Mesenteric fat pad (tissue), 1 donor: ENCODE measurements around the gene TSKS. TPM values are rescaled to one million over a fixed set of nuclear protein-coding genes. Genes with fewer than 3 reads are reported as not detected.

Experiments used
- DNase-seq: peaks from one replicate; pipeline ENCODE4 v3.0.0-alpha.2; 2020; ENCODE audit warnings: low spot score
- long read RNA-seq: library from polyadenylated mRNA; unstranded; transcript quantifications from one replicate; pipeline ENCODE4 v2.0.0, GENCODE V29; 2020
- total RNA-seq: library from RNA; stranded (reverse); fragmentation: NEBNext Ultra II Directional; extraction: Animal tissue kit (Norgen Biotek cat#: 25700); gene quantifications from one replicate; pipeline ENCODE4 v1.2.1, GENCODE V29; 2021
- donor health status: DM: yes; HTN: yes; CAD: no.

The TSKS gene
- total RNA-seq, result 1.0 TPM
- long read RNA-seq, partial matches to known transcripts, result 2 of 6 reads
- long read RNA-seq, other reads (novel, unspliced or antisense), result 4 of 6 reads

- no peak for DNase-seq
These were observed at the start of gene TSKS for GRCh38 chr19:49763230-49763629. TSKS (minus strand) TSS chr19:49763306; CDS start chr19:49763247, 59 bp downstream.

GRCh38 chr19:49812452-49812996 lies 49.4 kb upstream of the TSKS start:
- no peak for DNase-seq

- no peak for DNase-seq
These were observed 48.2 kb upstream of the TSKS start for GRCh38 chr19:49811328-49811727.

- DNase-seq, result no peak
These were observed 46.9 kb upstream of the TSKS start for GRCh38 chr19:49809941-49810389.

DNA sequence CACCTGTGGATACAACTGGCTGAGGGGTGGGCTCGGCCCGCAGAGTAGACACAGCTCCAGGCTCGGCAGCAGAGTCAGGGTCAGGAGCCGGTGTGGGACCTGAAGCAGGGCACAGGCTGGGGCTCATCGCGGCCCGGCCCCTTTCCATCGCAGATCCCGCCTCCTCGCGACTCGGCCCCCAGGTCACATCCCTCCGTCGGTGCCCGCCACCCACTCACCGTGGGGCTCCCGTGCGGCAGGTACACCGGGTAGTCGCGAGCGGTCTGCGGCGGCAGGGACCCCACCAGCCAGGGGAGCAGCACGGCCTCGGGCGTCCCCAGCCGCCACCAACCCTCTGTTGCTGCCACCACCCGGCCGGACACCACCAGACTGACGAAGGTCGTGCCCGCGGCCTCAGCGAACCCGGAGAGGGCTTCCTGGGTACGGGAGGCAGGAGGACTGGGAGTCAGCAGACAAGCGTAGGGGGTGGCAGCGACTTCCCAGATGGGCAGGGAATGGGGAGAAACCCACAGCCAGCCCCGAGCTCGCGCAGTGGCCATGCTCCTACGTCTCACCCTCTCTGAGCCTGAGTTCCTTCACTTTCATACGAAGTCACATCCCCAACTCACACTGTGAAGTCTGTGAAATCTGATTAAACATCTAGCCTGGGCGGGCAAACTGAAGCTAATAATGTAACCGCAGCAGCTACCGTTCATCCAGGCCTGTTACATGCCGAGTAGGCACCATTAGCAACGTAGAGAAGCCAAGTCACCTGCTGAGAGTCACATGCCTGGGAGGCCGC lies 46.2 kb upstream of the TSKS start:
- peak; percentile 93 for DNase-seq

DNA sequence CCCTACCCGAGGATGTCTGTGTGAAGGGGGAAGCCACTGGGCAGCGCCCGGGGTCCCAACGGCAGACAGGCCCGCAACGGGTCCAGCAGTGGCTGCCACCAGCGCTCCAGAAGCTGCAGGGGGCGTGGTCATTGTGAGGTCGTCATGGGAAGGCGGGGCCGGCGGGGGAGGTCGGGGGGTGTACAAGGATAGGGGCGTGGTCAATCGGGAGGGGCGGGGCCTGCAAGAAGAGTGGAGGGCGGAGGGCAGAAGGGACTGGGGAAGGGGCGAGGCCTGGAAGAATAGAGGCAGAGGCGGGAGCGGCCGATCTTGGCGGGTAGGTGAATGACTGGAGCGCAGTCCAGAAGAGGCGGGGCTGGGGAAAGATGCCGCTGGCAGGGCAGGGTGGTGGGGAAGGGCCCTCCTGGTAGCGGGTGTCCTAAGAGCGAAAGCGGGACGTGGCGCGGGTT lies 45.6 kb upstream of the TSKS start:
- peak; percentile 98 for DNase-seq

DNA sequence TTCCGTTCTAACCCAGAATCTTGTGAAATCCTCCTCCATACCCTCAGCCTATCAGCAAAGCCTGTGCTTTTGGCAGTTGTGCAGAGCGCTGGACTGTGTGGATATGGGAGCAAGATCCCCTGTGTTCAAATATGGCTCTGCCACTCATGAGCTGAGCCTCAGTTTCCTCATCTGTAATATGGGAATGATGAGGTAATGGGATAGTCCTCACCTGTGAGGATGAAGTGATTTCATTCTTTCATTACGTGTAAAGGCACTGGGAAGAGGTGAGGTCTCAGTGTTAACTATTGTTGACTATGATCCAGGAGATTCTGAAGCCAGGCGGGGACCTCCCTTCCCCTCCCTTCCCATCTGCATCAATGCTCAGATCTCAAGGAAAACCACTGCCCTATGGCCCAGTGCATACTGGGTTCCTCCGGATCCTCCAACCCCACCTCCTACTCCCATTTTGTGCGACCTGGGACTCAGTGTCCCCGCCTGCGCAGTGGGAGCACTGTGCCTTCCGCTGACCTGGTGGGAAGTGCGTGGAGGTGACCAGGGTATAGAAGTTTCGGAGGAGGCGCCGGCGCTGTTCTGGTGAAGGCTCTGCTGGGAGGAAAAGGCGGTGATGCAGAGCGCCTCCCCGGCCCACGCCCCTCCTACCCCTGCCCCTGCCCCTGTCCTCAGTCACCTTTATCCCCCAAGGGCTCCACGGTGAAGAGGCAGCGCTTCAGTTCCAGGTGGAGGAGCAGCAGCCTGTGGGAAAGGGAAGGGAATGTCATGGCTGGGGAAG lies 45.0 kb upstream of the TSKS start:
- no peak for DNase-seq

DNA sequence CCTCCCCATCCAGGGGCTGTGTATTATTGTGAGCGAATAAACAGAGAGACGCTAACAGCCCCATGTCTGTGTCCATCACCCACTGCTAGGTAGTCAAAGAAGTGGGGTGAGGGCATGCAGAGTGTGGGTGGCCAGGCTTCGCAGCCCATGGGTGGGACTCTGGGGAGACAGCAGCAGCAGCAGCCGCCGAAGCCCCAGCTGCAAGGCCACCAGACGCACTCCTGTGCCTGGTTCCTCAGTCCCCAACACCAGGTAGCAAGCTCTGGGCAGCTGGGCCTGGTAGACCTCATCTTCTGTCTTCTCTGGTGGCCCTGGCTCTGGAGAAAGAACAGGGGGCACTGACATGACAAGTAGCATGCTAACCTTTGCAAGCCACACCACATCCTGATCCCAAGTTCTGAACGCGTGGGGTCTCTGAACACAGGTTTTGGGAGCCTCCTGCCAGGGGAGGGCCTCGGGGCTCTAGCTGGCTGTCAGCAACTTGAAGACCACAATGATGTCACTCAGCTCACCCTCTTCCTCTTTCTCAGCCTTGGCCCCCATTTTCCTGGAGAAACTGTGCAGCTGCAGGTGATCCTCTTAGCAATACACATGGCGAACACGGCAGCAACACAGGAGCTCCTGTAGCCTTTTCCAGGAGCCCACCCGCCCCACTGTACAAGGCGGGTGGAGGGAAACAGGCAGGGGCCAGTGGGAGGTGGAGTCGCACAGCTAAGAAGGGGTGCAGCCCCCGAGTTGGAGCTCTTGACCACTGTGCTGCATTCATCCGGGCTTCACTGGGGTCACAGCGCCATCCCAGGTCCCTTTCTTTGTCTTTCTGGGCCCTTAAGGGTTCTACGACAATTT lies 44.2 kb upstream of the TSKS start:
- DNase-seq, result no peak

- no peak for DNase-seq
These were observed 43.5 kb upstream of the TSKS start for GRCh38 chr19:49806620-49806959.

DNA sequence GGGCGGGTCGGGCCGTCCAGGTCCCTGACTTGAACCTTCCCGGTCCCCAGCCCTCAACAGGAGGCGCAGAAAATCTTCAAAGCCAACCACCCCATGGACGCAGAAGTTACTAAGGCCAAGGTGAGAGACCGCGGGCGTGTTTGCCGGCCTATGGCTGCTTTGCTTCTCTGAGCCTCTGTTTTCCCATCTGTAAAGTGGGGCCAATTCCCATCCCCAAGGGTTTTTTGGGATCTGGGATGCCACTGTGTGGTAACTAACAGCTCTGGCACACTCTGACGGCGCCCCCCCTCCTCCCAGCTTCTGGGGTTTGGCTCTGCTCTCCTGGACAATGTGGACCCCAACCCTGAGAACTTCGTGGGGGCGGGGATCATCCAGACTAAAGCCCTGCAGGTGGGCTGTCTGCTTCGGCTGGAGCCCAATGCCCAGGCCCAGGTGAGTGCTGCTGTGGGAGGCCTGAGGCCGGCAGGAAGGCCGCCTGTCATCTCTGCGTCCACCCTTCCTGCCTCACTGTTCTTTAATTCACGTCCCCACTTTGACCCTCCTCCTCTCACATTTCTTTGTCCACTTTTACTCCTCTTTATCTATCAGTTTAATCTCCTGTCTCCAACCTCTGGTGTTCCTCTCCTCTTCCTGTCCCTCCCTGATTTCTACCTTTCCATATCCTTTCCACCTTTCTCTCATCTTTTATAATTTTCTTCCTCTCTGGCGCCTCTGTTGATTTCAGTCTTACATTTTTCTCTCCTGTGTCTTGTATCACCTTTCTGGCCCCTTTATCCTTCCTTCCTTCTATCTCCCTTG lies 42.9 kb upstream of the TSKS start:
- no peak for DNase-seq

- no peak for DNase-seq
These were observed 40.4 kb upstream of the TSKS start for GRCh38 chr19:49803529-49803856.

GRCh38 chr19:49802836-49803528 lies 39.9 kb upstream of the TSKS start:
- no peak for DNase-seq

DNA sequence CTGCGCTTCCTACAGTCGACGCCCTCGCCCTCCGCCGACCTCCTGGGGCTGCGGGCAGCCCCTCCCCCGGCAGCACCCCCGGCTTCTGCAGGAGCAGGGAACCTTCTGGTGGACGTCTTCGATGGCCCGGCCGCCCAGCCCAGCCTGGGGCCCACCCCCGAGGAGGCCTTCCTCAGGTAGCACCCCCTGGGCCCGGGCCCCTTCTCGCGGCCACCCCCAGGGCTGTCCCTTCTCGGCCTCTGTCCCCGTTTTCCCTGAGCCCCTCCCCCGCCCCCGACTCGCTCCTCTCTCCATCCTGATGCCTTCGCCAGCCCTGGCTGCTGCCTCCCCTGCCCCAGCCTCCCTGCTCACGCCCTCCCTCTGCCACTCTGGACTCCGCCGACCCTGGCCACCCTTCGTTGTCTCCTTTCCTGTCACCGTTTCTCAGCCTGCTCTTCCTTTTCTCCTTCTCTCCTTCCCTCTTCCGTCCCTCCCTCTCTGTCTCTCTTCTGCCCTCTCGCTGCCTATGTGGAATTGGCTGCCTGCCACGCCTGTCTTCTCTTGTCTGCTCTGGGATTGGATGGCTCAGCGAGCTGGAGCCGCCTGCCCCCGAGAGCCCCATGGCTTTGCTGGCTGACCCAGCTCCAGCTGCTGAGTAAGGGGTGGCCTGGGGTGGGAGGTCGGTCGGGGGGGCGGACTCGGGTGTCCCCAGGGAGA lies 39.0 kb upstream of the TSKS start:
- DNase-seq, result no peak

DNA sequence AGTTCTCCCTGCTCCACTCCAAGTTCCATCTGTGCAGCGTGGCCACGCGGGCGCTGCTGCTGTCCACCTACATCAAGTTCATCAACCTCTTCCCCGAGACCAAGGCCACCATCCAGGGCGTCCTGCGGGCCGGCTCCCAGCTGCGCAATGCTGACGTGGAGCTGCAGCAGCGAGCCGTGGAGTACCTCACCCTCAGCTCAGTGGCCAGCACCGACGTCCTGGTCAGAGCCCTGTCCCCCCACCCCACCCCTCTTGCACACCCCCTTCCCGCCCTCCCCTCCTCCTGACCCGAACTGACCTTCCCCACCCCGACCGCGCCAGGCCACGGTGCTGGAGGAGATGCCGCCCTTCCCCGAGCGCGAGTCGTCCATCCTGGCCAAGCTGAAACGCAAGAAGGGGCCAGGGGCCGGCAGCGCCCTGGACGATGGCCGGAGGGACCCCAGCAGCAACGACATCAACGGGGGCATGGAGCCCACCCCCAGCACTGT lies 38.3 kb upstream of the TSKS start:
- DNase-seq, result no peak

DNA sequence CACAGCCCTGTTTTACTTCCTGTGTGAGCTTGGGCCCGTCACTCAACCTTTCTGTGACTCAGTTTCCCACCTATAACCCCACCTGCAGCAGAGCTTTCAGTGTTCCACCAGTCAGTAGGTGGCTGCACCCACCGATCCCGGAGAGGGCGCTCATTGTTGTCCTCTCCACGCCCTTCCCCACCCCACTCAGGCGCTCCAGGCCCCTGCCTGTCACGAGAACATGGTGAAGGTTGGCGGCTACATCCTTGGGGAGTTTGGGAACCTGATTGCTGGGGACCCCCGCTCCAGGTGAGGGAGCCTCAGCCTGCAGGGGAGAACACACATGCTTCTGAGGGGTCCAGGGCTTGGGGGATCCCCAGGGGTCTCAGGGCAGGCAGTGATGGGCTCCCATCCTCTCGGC lies 37.7 kb upstream of the TSKS start:
- no peak for DNase-seq

- DNase-seq, result no peak
These were observed 36.8 kb upstream of the TSKS start for GRCh38 chr19:49799798-49800376.

DNA sequence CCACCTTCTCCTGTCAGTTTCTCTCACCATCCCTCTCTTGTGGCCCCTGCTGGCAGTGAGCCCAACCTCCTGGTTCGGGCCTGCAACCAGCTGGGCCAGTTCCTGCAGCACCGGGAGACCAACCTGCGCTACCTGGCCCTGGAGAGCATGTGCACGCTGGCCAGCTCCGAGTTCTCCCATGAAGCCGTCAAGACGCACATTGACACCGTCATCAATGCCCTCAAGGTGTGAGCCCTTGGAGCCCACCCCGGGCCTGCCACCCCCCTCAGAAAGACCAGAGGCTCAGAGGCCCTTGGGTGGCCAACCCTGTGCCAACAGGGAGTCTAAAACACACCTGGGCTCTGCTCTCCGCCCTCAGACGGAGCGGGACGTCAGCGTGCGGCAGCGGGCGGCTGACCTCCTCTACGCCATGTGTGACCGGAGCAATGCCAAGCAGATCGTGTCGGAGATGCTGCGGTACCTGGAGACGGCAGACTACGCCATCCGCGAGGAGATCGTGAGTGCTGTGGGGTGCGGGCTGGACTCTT lies 36.2 kb upstream of the TSKS start:
- DNase-seq, result no peak

DNA sequence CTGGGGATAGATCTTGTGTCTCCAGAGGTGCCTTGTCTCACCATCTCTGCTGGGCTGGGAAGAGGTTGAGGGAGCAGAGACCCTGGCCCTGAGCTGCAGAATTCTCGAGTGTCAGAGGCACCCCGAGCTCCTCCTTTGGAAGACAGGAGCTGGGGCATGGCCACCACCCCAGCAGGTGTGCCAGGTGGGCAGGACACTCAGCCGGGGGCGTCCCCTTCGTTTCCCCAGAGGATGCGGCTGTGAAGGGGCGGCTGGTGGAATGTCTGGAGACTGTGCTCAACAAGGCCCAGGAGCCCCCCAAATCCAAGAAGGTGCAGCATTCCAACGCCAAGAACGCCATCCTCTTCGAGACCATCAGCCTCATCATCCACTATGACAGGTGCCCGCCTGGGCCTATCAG lies 35.5 kb upstream of the TSKS start:
- DNase-seq, result no peak

DNA sequence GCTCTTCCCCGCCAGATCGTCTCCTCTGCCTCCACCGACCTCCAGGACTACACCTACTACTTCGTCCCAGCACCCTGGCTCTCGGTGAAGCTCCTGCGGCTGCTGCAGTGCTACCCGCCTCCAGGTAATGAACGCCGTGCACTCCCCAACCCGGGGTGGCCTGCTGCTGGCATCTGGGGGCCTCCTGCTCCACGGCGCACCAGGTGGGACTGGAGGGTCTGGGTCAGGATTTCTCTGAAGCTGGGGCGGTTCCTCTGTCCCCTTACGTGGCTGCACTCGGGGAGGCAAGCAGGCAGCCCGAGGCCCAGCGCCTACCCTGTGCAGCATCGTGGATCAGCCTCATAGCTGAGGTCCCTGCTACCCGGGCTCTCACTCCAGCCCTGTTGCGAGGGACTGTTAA lies 32.5 kb upstream of the TSKS start:
- no peak for DNase-seq
